Bronchial epithelial cell (primary cell): ENCODE data around the gene KIFC3. TPM values are rescaled to one million over a fixed set of nuclear protein-coding genes. Genes with fewer than 3 reads are reported as not detected.

Source experiments
- DNase-seq: peaks from one replicate; pipeline ENCODE4 v3.0.0-alpha.2; 2010; ENCODE audit warnings: low read depth
- FAIRE-seq: peaks from 2 replicates; lab custom pipeline; 2011; peaks lifted over from hg19 to GRCh38; lab: Jason Lieb, UNC
- H3K27me3 ChIP-seq: 2 replicates; pipeline ENCODE4 v1.5.1; 2011; ENCODE audit warnings: low read length; ENCODE audit not compliant: control insufficient read depth, insufficient read depth
- H3K36me3 ChIP-seq: 2 replicates; pipeline ENCODE4 v1.5.1; 2011; ENCODE audit warnings: low read length; ENCODE audit not compliant: control insufficient read depth, insufficient read depth
- H3K4me3 ChIP-seq: 2 replicates; pipeline ENCODE4 v1.5.1; 2011; ENCODE audit warnings: mild to moderate bottlenecking, low read depth, low read length, control low read depth
- CTCF ChIP-seq: IDR thresholded peaks from 2 replicates; pipeline ENCODE4 v1.5.1; 2011; ENCODE audit warnings: mild to moderate bottlenecking, moderate library complexity, low read length, control low read depth, inconsistent platforms; ENCODE audit not compliant: insufficient read depth, severe bottlenecking
- total RNA-seq: library from RNA; depleted of rRNA; stranded (reverse); fragments of >200 nt; gene quantifications from 2 replicates; pipeline ENCODE4 v1.2.1, GENCODE V29; 2014

Gene KIFC3
- total RNA-seq, 1 donor from 2014 or later = 34.8 TPM

DNA sequence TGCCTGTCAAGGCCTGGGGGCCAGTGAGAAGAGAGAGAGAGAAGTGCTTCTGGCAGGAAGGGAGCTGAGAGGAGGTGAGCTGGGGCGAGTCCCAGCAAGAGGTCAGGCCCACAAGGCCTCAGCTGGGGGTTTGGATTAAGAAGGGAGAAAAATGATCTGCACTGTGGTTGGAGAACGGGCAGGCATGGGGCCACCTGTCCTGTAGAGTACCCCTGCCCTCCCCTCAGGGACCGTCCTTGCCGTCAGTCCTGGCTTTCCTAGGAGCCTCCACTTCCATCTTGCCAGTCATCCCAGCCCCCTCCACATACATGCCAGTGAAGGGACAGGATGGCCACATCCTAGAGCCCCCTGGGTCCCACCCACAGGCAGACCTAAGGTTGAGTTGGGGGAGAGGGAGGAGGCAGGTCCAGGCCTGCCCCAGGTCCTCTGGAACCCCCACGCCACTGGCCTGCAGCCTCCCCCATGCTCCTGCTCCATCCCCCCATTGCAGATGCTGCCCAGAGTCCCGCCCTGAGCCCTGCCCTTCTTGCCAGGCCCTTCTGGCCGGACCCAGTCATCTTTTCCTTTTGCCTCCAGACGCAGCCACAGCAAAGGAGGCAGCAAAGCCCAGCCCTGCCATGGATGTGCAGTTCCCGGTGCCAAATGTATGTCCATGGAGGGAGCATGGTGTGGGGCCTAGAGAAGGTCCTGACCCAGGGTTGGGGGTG lies 47.8 kb downstream of the KIFC3 start:
- Histone ChIP-seq H3K4me3 (no peak overlapping the region), H3K27me3 (no peaks in the 10 kb centered on the region), H3K36me3 (peaks cover 21% of the 10 kb centered on the region)
- DNase-seq (no peak), FAIRE-seq (no peak)
- TF ChIP-seq CTCF = no peak

- peaks cover 16% of the 10 kb centered on the region for H3K36me3 ChIP-seq
- no peak for TF ChIP-seq CTCF
- DNase-seq (no peak), FAIRE-seq (no peak)
- no peaks in the 10 kb centered on the region for H3K27me3 ChIP-seq
- H3K4me3 ChIP-seq = no peak overlapping the region
Measured at GRCh38 chr16:57753448-57754353, 48.6 kb downstream of the KIFC3 start.

- TF ChIP-seq CTCF = no peak
- peaks cover 16% of the 10 kb centered on the region for H3K36me3 ChIP-seq
Measured at GRCh38 chr16:57752581-57753447, 49.5 kb downstream of the KIFC3 start.

DNA sequence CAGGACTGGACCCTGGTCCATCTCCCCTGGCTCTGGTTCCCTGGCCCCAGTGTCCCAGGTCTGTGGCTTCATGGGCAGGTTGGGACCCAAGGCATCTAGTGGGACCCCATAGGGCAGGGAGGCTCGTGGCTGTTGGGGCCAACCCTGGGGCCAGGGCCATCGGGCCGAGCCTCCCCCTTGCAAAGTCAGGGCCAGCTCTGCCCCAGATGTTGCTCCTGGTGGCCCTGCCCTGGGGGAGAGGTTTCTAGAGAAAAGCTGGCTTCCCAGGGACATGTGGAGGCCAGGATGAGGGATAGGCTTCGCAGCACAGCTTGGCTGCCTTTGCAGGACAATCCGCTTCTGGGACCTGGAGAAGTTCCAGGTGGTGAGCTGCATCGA lies 50.1 kb downstream of the KIFC3 start:
- no peak for DNase-seq
- H3K36me3 ChIP-seq = peaks cover 11% of the 10 kb centered on the region
- H3K27me3 ChIP-seq = no peaks in the 10 kb centered on the region
- no peak for FAIRE-seq
- H3K4me3 ChIP-seq = no peak overlapping the region
- TF ChIP-seq CTCF = no peak

More at GRCh38 chr16:57752581-57753447, 49.5 kb downstream of the KIFC3 start:
- DNase-seq (no peak), FAIRE-seq (no peak)
- H3K27me3 ChIP-seq = no peaks in the 10 kb centered on the region
- H3K4me3 ChIP-seq = no peak overlapping the region

- no peak for TF ChIP-seq CTCF
- DNase-seq = no peak
- FAIRE-seq = peak; percentile 47
- Histone ChIP-seq H3K4me3 (no peak overlapping the region), H3K36me3 (peaks cover 12% of the 10 kb centered on the region), H3K27me3 (no peaks in the 10 kb centered on the region)
Measured at GRCh38 chr16:57751539-57752202, 50.6 kb downstream of the KIFC3 start.
